C4-2B (cell line): ENCODE results near the gene RYR3.

Source experiments
- ZFX ChIP-seq: fragments of 450-650 bp; IDR thresholded peaks from 2 replicates; pipeline ENCODE4 v1.6.1; 2017
- TF ChIP-seq, protein P1 (sequence below): fragments of 450-650 bp; conservative IDR thresholded peaks from 2 replicates; pipeline ENCODE4 v1.5.1; 2017; ENCODE audit warnings: mild to moderate bottlenecking

DNA sequence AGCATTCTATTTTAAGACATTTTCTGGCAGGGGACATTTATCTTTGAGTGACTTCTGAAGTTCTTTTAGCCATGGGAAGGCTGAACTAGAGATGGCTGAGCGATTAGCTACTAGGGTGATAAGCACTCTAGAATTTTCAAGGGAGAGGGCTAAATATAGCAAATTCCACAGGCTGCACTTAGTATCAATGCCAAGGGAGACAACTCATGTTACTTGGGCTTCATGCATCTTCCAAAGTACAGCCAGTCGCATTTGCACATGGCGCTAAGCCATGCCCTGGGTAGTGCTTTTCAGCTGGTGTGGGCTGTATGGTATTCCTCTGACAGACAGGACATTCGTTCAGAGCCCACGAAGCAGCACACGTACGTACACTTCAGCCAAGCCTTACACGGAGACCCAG is 69.6 kb downstream of the RYR3 start:
- TF ChIP-seq, protein P1, sequence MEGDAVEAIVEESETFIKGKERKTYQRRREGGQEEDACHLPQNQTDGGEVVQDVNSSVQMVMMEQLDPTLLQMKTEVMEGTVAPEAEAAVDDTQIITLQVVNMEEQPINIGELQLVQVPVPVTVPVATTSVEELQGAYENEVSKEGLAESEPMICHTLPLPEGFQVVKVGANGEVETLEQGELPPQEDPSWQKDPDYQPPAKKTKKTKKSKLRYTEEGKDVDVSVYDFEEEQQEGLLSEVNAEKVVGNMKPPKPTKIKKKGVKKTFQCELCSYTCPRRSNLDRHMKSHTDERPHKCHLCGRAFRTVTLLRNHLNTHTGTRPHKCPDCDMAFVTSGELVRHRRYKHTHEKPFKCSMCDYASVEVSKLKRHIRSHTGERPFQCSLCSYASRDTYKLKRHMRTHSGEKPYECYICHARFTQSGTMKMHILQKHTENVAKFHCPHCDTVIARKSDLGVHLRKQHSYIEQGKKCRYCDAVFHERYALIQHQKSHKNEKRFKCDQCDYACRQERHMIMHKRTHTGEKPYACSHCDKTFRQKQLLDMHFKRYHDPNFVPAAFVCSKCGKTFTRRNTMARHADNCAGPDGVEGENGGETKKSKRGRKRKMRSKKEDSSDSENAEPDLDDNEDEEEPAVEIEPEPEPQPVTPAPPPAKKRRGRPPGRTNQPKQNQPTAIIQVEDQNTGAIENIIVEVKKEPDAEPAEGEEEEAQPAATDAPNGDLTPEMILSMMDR, result no peak
- TF ChIP-seq ZFX, result no peak
